OCI-LY1 (cell line): ENCODE data around the gene TMEM203.

ENCODE experiments used
- H2AFZ ChIP-seq: fragments of 200-600 bp; sonication (generic), shearing (Covaris generic); 2 replicates; pipeline ENCODE4 v1.6.0; 2014; ENCODE audit warnings: antibody characterized with exemption, mild to moderate bottlenecking, low read length
- H3F3A ChIP-seq: fragments of 200-600 bp; sonication (generic), shearing (Covaris generic); 2 replicates; pipeline ENCODE4 v1.6.0; 2014; ENCODE audit warnings: mild to moderate bottlenecking, antibody characterized with exemption, low read length, moderate library complexity; ENCODE audit not compliant: insufficient read depth
- H3K27ac ChIP-seq: fragments of 200-600 bp; sonication (generic); 2 replicates; pipeline ENCODE4 v1.5.1; 2014; ENCODE audit warnings: low read length, mixed run types, mild to moderate bottlenecking, low read depth; ENCODE audit not compliant: poor library complexity, severe bottlenecking
- H3K27me3 ChIP-seq: fragments of 200-600 bp; sonication (generic); 2 replicates; pipeline ENCODE4 v1.6.0; 2014; ENCODE audit warnings: antibody characterized with exemption, mild to moderate bottlenecking, low read length, moderate library complexity; ENCODE audit not compliant: insufficient read depth
- H3K36me3 ChIP-seq: fragments of 200-600 bp; sonication (generic); 2 replicates; pipeline ENCODE4 v1.6.1; 2014; ENCODE audit warnings: mild to moderate bottlenecking, antibody characterized with exemption, low read length, moderate library complexity, mixed read lengths; ENCODE audit not compliant: insufficient read depth
- H3K4me1 ChIP-seq: fragments of 200-600 bp; sonication (generic); 2 replicates; pipeline ENCODE4 v1.5.1; 2014; ENCODE audit warnings: mild to moderate bottlenecking, low read length, moderate library complexity; ENCODE audit not compliant: insufficient read depth, severe bottlenecking
- H3K4me2 ChIP-seq: fragments of 200-600 bp; sonication (generic), shearing (Covaris generic); 2 replicates; pipeline ENCODE4 v1.6.1; 2014; ENCODE audit warnings: low read length
- H3K4me3 ChIP-seq: fragments of 200-600 bp; sonication (generic); 2 replicates; pipeline ENCODE4 v1.5.1; 2014; ENCODE audit warnings: low read length, low read depth, mild to moderate bottlenecking, mixed read lengths; ENCODE audit not compliant: poor library complexity, severe bottlenecking
- H3K79me2 ChIP-seq: fragments of 200-600 bp; shearing (Covaris generic); 2 replicates; pipeline ENCODE4 v1.6.1; 2016; ENCODE audit warnings: mixed run types, low read length, mixed read lengths; ENCODE audit not compliant: insufficient read depth
- H3K9ac ChIP-seq: fragments of 200-600 bp; sonication (generic), shearing (Covaris generic); 2 replicates; pipeline ENCODE4 v1.6.1; 2014; ENCODE audit warnings: mild to moderate bottlenecking, low read length, mixed read lengths
- H3K9me2 ChIP-seq: fragments of 200-600 bp; sonication (generic), shearing (Covaris generic); 2 replicates; pipeline ENCODE4 v1.6.1; 2014; ENCODE audit warnings: low read depth, mild to moderate bottlenecking, low read length, mixed read lengths
- H3K9me3 ChIP-seq: fragments of 200-600 bp; shearing (Covaris generic); 2 replicates; pipeline ENCODE4 v1.6.1; 2014; ENCODE audit warnings: low read length, mixed read lengths
- H4K20me1 ChIP-seq: fragments of 200-600 bp; sonication (generic), shearing (Covaris generic); 2 replicates; pipeline ENCODE4 v1.6.0; 2016; ENCODE audit warnings: mild to moderate bottlenecking, low read length; ENCODE audit not compliant: insufficient read depth
- CTCF ChIP-seq: fragments of 200-600 bp; sonication (generic), shearing (Covaris generic); IDR thresholded peaks from 2 replicates; pipeline ENCODE4 v1.5.1; 2017; ENCODE audit warnings: mild to moderate bottlenecking, antibody characterized with exemption, low read length, moderate library complexity, mixed read lengths
- EZH2 ChIP-seq: fragments of 200-600 bp; sonication (generic), shearing (Covaris generic); IDR thresholded peaks from 2 replicates; pipeline ENCODE4 v1.8.0; 2017; ENCODE audit warnings: borderline replicate concordance, mixed run types, mild to moderate bottlenecking, antibody characterized with exemption, low read length, moderate library complexity, mixed read lengths

TMEM203 gene

GRCh38 chr9:137194909-137195308 lies 10.5 kb downstream of the TMEM203 start:
- H2AFZ ChIP-seq, result no peak overlapping the region
- H3K9me3 ChIP-seq, result no peaks in the 10 kb centered on the region
- no peaks in the 10 kb centered on the region for H3K79me2 ChIP-seq
- no peak for TF ChIP-seq CTCF
- TF ChIP-seq EZH2, result no peak
- H3K9me2 ChIP-seq, result no peaks in the 10 kb centered on the region
- no peaks in the 10 kb centered on the region for H3F3A ChIP-seq
- H3K27me3 ChIP-seq, result peaks cover 13% of the 10 kb centered on the region
- no peak overlapping the region for H3K4me2 ChIP-seq
- peaks cover 10% of the 10 kb centered on the region for H3K36me3 ChIP-seq
- H4K20me1 ChIP-seq, result no peaks in the 10 kb centered on the region
- H3K4me1 ChIP-seq, result peaks cover 8% of the 10 kb centered on the region
- no peak overlapping the region for H3K9ac ChIP-seq
- no peak overlapping the region for H3K4me3 ChIP-seq
- no peak overlapping the region for H3K27ac ChIP-seq

- Histone ChIP-seq H3K27ac (no peak overlapping the region), H3K9ac (no peak overlapping the region), H3K4me2 (no peak overlapping the region), H3K27me3 (peaks cover 13% of the 10 kb centered on the region), H3F3A (no peaks in the 10 kb centered on the region), H4K20me1 (no peaks in the 10 kb centered on the region), H3K36me3 (peaks cover 11% of the 10 kb centered on the region), H3K9me3 (no peaks in the 10 kb centered on the region), H3K4me1 (peaks cover 8% of the 10 kb centered on the region), H3K4me3 (no peak overlapping the region), H2AFZ (no peak overlapping the region), H3K9me2 (no peaks in the 10 kb centered on the region), H3K79me2 (no peaks in the 10 kb centered on the region)
- no peak for TF ChIP-seq EZH2
- TF ChIP-seq CTCF, result no peak
Measured at GRCh38 chr9:137194388-137194787, 11.1 kb downstream of the TMEM203 start.

- H3K4me3 ChIP-seq, result no peak overlapping the region
- no peaks in the 10 kb centered on the region for H3K9me3 ChIP-seq
- no peaks in the 10 kb centered on the region for H4K20me1 ChIP-seq
- no peaks in the 10 kb centered on the region for H3K79me2 ChIP-seq
- H3K27me3 ChIP-seq, result peaks cover 8% of the 10 kb centered on the region
- TF ChIP-seq EZH2, result no peak
- TF ChIP-seq CTCF, result no peak
- peaks cover 11% of the 10 kb centered on the region for H3K36me3 ChIP-seq
- H3K4me2 ChIP-seq, result no peak overlapping the region
- H3K9ac ChIP-seq, result no peak overlapping the region
- no peak overlapping the region for H3K27ac ChIP-seq
- no peak overlapping the region for H2AFZ ChIP-seq
- no peaks in the 10 kb centered on the region for H3F3A ChIP-seq
- peaks cover 10% of the 10 kb centered on the region for H3K4me1 ChIP-seq
- H3K9me2 ChIP-seq, result no peaks in the 10 kb centered on the region
Measured at GRCh38 chr9:137193771-137194170, 11.7 kb downstream of the TMEM203 start.
